HG02852 (cell line): Measurements from ENCODE around the gene HJURP.

Source experiments
- ATAC-seq: cut with Tn5 transposase; IDR thresholded peaks from one replicate; pipeline ENCODE4 v1.9.1; 2021; ENCODE audit warnings: mild to moderate bottlenecking, moderate library complexity; ENCODE audit not compliant: unreplicated experiment

The HJURP gene

GRCh38 chr2:233849607-233850271 lies 4.6 kb downstream of the HJURP start:
- ATAC-seq = no peak

- no peak for ATAC-seq
Observed at GRCh38 chr2:233848276-233848675, 6.1 kb downstream of the HJURP start.

- ATAC-seq = no peak
Observed at GRCh38 chr2:233847248-233847898, 7.0 kb downstream of the HJURP start.

- ATAC-seq = no peak
Observed at GRCh38 chr2:233846387-233847247, 7.7 kb downstream of the HJURP start.

GRCh38 chr2:233845301-233846060 lies 8.9 kb downstream of the HJURP start:
- ATAC-seq = no peak

- no peak for ATAC-seq
Observed at GRCh38 chr2:233844836-233845235, 9.5 kb downstream of the HJURP start.

- ATAC-seq = no peak
Observed at GRCh38 chr2:233844064-233844807, 10.1 kb downstream of the HJURP start.

- ATAC-seq = no peak
Observed at GRCh38 chr2:233841183-233841582, 13.2 kb downstream of the HJURP start.

GRCh38 chr2:233840520-233840919 lies 13.8 kb downstream of the HJURP start:
- no peak for ATAC-seq

GRCh38 chr2:233839447-233839820 lies 14.9 kb downstream of the HJURP start:
- ATAC-seq = no peak

GRCh38 chr2:233838726-233839446 lies 15.4 kb downstream of the HJURP start:
- no peak for ATAC-seq

- ATAC-seq = no peak
Observed at GRCh38 chr2:233838251-233838650, 16.1 kb downstream of the HJURP start.

- no peak for ATAC-seq
Observed at GRCh38 chr2:233837694-233838229, 16.6 kb downstream of the HJURP start.

GRCh38 chr2:233836359-233836758 lies 18.0 kb downstream of the HJURP start:
- ATAC-seq = no peak

GRCh38 chr2:233835230-233836186 lies 18.8 kb downstream of the HJURP start:
- no peak for ATAC-seq

GRCh38 chr2:233833345-233833744 lies 21.0 kb downstream of the HJURP start:
- no peak for ATAC-seq

GRCh38 chr2:233832869-233833311 lies 21.4 kb downstream of the HJURP start:
- no peak for ATAC-seq

GRCh38 chr2:233832414-233832813 lies 21.9 kb downstream of the HJURP start:
- no peak for ATAC-seq
